NT2/D1 (cell line): ENCODE measurements around the gene PCDHGA7.

Experiments used
- SUZ12 ChIP-seq: IDR thresholded peaks from 2 replicates; pipeline ENCODE4 v1.6.1; 2011; ENCODE audit not compliant: insufficient read length, insufficient read depth; ENCODE audit errors: extremely low read depth
- YY1 ChIP-seq: IDR thresholded peaks from 2 replicates; pipeline ENCODE4 v1.6.1; 2011; ENCODE audit not compliant: insufficient read length, insufficient read depth

DNA sequence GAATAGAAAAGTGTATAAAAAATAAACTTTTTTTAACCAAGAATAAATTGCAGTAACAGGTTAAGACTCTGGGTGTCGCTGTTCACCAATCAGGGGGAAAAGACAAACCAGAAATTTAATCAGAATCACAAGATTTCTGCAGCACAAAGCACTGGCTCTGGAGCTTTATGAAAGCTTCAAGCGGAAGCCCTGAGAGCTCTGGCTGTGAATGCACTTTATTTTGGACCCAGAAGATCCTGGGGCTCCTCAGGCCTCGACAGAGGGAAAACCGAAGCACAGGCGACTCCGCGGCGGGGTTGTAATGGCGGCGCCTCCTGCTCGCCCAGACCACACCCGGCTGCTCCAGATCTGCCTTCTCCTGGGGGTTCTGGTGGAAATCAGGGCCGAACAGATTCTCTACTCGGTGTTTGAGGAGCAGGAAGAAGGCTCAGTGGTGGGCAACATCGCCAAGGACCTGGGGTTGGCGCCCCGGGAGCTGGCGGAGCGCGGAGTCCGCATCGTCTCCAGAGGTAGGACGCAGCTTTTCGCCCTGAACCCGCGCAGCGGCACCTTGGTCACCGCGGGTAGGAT is 27.6 kb upstream of the PCDHGA7 start, which contains the start of gene PCDHGA4:
- TF ChIP-seq SUZ12: no peak
- no peak for TF ChIP-seq YY1
